ENCODE results near the gene LYAR. TPM values are rescaled to one million over a fixed set of nuclear protein-coding genes. Genes with fewer than 3 reads are reported as not detected.

The LYAR gene
- total and polyA plus RNA-seq, 2 of the 13 experiments (the other 11 are each of a cell fraction or from before 2014, with no cell fraction given), result 7.8 to 94.2 TPM

- TF ChIP-seq TFAP4 (IDR thresholded peaks at IDR 0.05; ENCODE audit: borderline replicate concordance, low read depth), result peak; percentile 81; the same call in 1 of the 2 replicates
- no peak for TF ChIP-seq HMG20A (CRISPR knock-in tag; IDR thresholded peaks at IDR 0.05; ENCODE audit: borderline replicate concordance)
- TF ChIP-seq MTERF4 (CRISPR knock-in tag; IDR thresholded peaks at IDR 0.05), result no peak
- 0 out of 2 replicates have a peak, but pooled peaks have one; percentile 37 for TF ChIP-seq MYNN (CRISPR knock-in tag; IDR thresholded peaks at IDR 0.05; ENCODE audit: low read depth)
- peak; percentile 49; the same call in 1 of the 2 replicates for TF ChIP-seq ARID5B (CRISPR knock-in tag; IDR thresholded peaks at IDR 0.05)
- peak; percentile 76 for TF ChIP-seq ATF1 (CRISPR knock-in tag; IDR thresholded peaks at IDR 0.05)
- peak; percentile 14; the same call in 1 of the 2 replicates for TF ChIP-seq HES4 (CRISPR knock-in tag; IDR thresholded peaks at IDR 0.05; ENCODE audit: borderline replicate concordance)
- TF ChIP-seq ZSCAN9 (CRISPR knock-in tag; IDR thresholded peaks at IDR 0.05; ENCODE audit: borderline replicate concordance), result no peak; the same call in 1 of the 2 replicates
- TF ChIP-seq ZFP91 (CRISPR knock-in tag; IDR thresholded peaks at IDR 0.05; ENCODE audit: borderline replicate concordance), result peak; percentile 80
- no peak for TF ChIP-seq SIX4 (CRISPR knock-in tag; IDR thresholded peaks at IDR 0.05)
- peak in 1 of 2 experiments; percentile 72; a peak in 2 of 4 replicates for TF ChIP-seq ATF4 (CRISPR knock-in tag; IDR thresholded peaks at IDR 0.05)
- TF ChIP-seq CHD4 (IDR thresholded peaks at IDR 0.05; ENCODE audit: borderline replicate concordance, low read length), result no peak
Observed at GRCh38 chr4:4289941-4290850, at the start of gene LYAR, which contains the start of gene ZBTB49 (continued).

All from HepG2 (cell line).